HCT116 (cell line): Measurements from ENCODE around the gene PANK4. TPM values are rescaled to one million over a fixed set of nuclear protein-coding genes. Genes with fewer than 3 reads are reported as not detected.

Source experiments
- ATAC-seq: fragments of 200-7000 bp; cut with Tn5 transposase; 2 replicates; pipeline ENCODE4 v1.9.1; 2020; ENCODE audit warnings: mild to moderate bottlenecking, moderate library complexity
- BruUV-seq: library from RNA; stranded (reverse); fragments of 400-500 nt; replicated peaks from 2 replicates; lab custom pipeline; 2021; lab: Mats Ljungman, UMichigan
- CTCF ChIA-PET: fragments of 300-600 bp; sonication (Branson Sonifier 250); formaldehyde crosslinking; loops from one replicate; lab custom pipeline; 2021; ENCODE audit warnings: antibody characterized with exemption; lab: Charles Lee
- POLR2A ChIA-PET: fragments of 300-600, 350-600 bp; sonication (Branson Sonifier 250); formaldehyde crosslinking; loops from one replicate; lab custom pipeline; 2021; ENCODE audit warnings: antibody characterized with exemption; lab: Charles Lee
- RAD21 ChIA-PET, 2 experiments: fragments of 300-600 bp; sonication (Branson Sonifier 250); formaldehyde crosslinking; loops; one replicate each; lab custom pipeline; 2023; ENCODE audit warnings: low total read pairs in 2 of 2; ENCODE audit not compliant: uncharacterized antibody in 2 of 2, unreplicated experiment in 2 of 2, low non-redundant PET in 1 of 2; lab: Charles Lee
- DNase-seq: peaks from one replicate; pipeline ENCODE4 v3.0.0-alpha.2; 2010; ENCODE audit warnings: low read depth, low spot score
- H2AFZ ChIP-seq: fragments of 200-600 bp; shearing (Covaris generic), sonication (generic); 2 replicates; pipeline ENCODE4 v1.6.1; 2017; ENCODE audit warnings: low read depth, mixed run types, mixed read lengths, antibody characterized with exemption, low read length; ENCODE audit not compliant: poor library complexity, severe bottlenecking
- H3K27ac ChIP-seq: 2 replicates; pipeline ENCODE4 v1.5.1; 2012; ENCODE audit warnings: low read depth, low read length
- H3K27me3 ChIP-seq: fragments of 200-600 bp; sonication (generic); 2 replicates; pipeline ENCODE4 v1.6.1; 2016; ENCODE audit warnings: mixed run types, low read length, mixed read lengths; ENCODE audit not compliant: insufficient read depth
- H3K36me3 ChIP-seq, 2 experiments: fragments of 200-500 bp in 1 of 2; fragments of 200-600 bp in 1 of 2; sonication (Bioruptor generic) in 1 of 2; sonication (generic) in 1 of 2; 2 replicates each; pipeline versions ENCODE4 v1.5.1 to v1.6.1; 2014 to 2016; ENCODE audit warnings: low read length in 2 of 2, inconsistent platforms in 1 of 2, mixed read lengths in 1 of 2, mixed run types in 1 of 2; ENCODE audit not compliant: insufficient read depth in 2 of 2, control insufficient read depth in 1 of 2
- H3K4me1 ChIP-seq, 2 experiments: fragments of 200-600 bp in 1 of 2; sonication (generic) in 1 of 2; 2 replicates each; pipeline versions ENCODE4 v1.5.1 to v1.6.1; 2012 to 2017; ENCODE audit warnings: low read length in 2 of 2, inconsistent platforms in 1 of 2, mild to moderate bottlenecking in 1 of 2, mixed read lengths in 1 of 2, mixed run types in 1 of 2, moderate library complexity in 1 of 2; ENCODE audit not compliant: insufficient read depth in 2 of 2, control insufficient read depth in 1 of 2
- H3K4me2 ChIP-seq: fragments of 200-600 bp; sonication (generic); 2 replicates; pipeline ENCODE4 v1.6.1; 2017; ENCODE audit warnings: mixed run types, low read length, mixed read lengths
- H3K4me3 ChIP-seq, 2 experiments: fragments of 200-600 bp in 1 of 2; sonication (generic) in 1 of 2; replicated peaks in 1 of 2; 2 replicates each; pipeline ENCODE4 v1.5.1; 2011 to 2016; ENCODE audit warnings: low read length in 2 of 2, control low read depth in 1 of 2, low read depth in 1 of 2, mild to moderate bottlenecking in 1 of 2, mixed read lengths in 1 of 2, mixed run types in 1 of 2
- H3K79me2 ChIP-seq: fragments of 200-600 bp; sonication (generic); 2 replicates; pipeline ENCODE4 v1.6.1; 2017; ENCODE audit warnings: mild to moderate bottlenecking, mixed run types, low read length, moderate library complexity, mixed read lengths; ENCODE audit not compliant: insufficient read depth
- H3K9ac ChIP-seq: fragments of 200-600 bp; sonication (generic); 2 replicates; pipeline ENCODE4 v1.6.1; 2016; ENCODE audit warnings: low read length, mixed read lengths
- H3K9me2 ChIP-seq: fragments of 200-600 bp; sonication (generic), shearing (Covaris generic); 2 replicates; pipeline ENCODE4 v1.6.1; 2017; ENCODE audit warnings: mixed run types, mild to moderate bottlenecking, moderate library complexity; ENCODE audit not compliant: insufficient read depth
- H3K9me3 ChIP-seq, 2 experiments: fragments of 200-500 bp in 1 of 2; fragments of 200-600 bp in 1 of 2; sonication (Bioruptor generic) in 1 of 2; sonication (generic) in 1 of 2; 2 replicates each; pipeline ENCODE4 v1.6.1; 2014 to 2017; ENCODE audit warnings: low read length in 2 of 2, mixed read lengths in 2 of 2, inconsistent platforms in 1 of 2, low read depth in 1 of 2, mild to moderate bottlenecking in 1 of 2, mixed run types in 1 of 2, moderate library complexity in 1 of 2; ENCODE audit not compliant: control insufficient read depth in 1 of 2, insufficient read depth in 1 of 2
- H4K20me1 ChIP-seq: fragments of 200-600 bp; sonication (generic), shearing (Covaris generic); 2 replicates; pipeline ENCODE4 v1.6.1; 2017; ENCODE audit warnings: mixed run types, mild to moderate bottlenecking, moderate library complexity; ENCODE audit not compliant: insufficient read depth
- ELF1 ChIP-seq: IDR thresholded peaks from 2 replicates; pipeline ENCODE4 v1.6.1; 2012; ENCODE audit warnings: low read depth, borderline replicate concordance
- EZH2phosphoT487 ChIP-seq: fragments of 200-600 bp; IDR thresholded peaks from 2 replicates; pipeline ENCODE4 v1.6.1; 2018; ENCODE audit warnings: antibody characterized with exemption, borderline replicate concordance
- JUND ChIP-seq: IDR thresholded peaks from 2 replicates; pipeline ENCODE4 v1.6.1; 2012
- POLR2A ChIP-seq: IDR thresholded peaks from 2 replicates; pipeline ENCODE4 v1.7.0; 2011; ENCODE audit warnings: borderline replicate concordance; ENCODE audit not compliant: insufficient read depth, insufficient read length; ENCODE audit errors: extremely low read depth
- SIN3A ChIP-seq: IDR thresholded peaks from 2 replicates; pipeline ENCODE4 v1.6.1; 2012; ENCODE audit warnings: low read depth
- SP1 ChIP-seq: IDR thresholded peaks from 2 replicates; pipeline ENCODE4 v1.6.1; 2012; ENCODE audit warnings: low read depth
- SRF ChIP-seq: IDR thresholded peaks from 2 replicates; pipeline ENCODE4 v1.6.1; 2012; ENCODE audit warnings: low read depth
- TCF7L2 ChIP-seq: IDR thresholded peaks from 2 replicates; pipeline ENCODE4 v1.7.0; 2011; ENCODE audit warnings: borderline replicate concordance, inconsistent platforms; ENCODE audit not compliant: insufficient read depth, insufficient read length; ENCODE audit errors: extremely low read depth
- intact Hi-C: fragments of 100-400 bp; cut with micrococcal nuclease; formaldehyde crosslinking; loops from 2 replicates; pipeline ENCODE4 v1.10.0; 2022
- total RNA-seq: library from RNA; stranded (reverse); gene quantifications from one replicate; pipeline ENCODE4 v1.2.1, GENCODE V29; 2021; ENCODE audit not compliant: unreplicated experiment
- TF ChIP-seq, protein P1 (sequence below): IDR thresholded peaks from 2 replicates; pipeline ENCODE4 v1.6.1; 2012

Gene PANK4
- total RNA-seq, 1 experiment from 2014 or later = 38.5 TPM

DNA sequence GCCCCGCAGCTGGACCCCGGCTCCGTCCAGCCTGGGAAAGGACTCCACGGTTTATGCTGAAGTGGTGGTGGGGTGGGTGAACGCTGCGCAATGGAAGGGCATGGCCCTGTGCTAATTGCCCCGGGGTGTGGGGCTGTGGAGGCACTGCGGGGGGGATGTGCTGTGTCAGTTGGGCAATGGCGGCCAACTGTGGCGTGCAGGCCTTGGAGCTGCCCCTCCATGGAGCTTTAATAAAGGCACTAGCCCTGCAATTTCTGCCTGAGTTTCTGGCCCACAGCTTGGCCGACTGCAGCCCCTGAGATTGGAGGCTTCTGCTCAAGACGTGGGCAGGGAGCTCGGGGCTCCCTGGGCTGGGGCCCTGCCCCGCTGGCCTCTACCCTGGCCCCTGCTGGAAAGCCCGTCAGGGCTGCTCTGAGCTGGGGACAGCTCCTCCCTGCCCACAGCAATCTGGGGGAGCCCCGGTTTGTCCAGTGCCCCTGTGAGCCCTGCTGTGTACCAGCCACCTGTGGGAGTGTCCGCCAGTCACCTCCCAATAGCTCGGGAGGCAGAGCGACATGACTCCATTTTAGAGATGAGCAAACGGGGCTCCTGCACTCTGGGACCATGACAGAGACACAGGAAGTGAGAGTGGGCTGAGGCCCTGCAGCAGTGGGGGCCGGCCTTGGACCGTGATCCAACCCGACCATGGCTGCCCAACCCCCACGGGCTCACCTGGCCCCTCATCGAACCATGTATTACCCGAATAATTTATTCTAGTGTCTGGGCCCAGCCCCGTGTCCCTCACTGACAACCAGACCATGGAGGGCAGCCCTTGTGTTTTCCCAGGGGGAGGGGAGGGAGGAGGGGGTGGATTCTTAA is 21.0 kb upstream of the PANK4 start:
- H3K79me2 ChIP-seq = no peaks in the 10 kb centered on the region
- no peak; the same call in 1 of the 2 replicates for ATAC-seq
- TF ChIP-seq SP1 (no peak), SRF (no peak), JUND (no peak), EZH2phosphoT487 (no peak), POLR2A (no peak), ELF1 (no peak), TCF7L2 (no peak), SIN3A (no peak)
- TF ChIP-seq, protein P1, sequence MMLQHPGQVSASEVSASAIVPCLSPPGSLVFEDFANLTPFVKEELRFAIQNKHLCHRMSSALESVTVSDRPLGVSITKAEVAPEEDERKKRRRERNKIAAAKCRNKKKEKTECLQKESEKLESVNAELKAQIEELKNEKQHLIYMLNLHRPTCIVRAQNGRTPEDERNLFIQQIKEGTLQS = no peak
- TF ChIP-seq, all 23 proteins: peak for 0
- DNase-seq = no peak
- RAD21 ChIA-PET = interaction anchor here in 1 of 2 experiments (0.6 to 1.3 kb wide), 2 partner anchors 39 to 133 kb away, joined by 5 read pairs; no protein-coding TSS in a partner anchor
- Histone ChIP-seq H3K36me3 (no peaks in the 10 kb centered on the region), H3K27ac (peak overlapping the region; percentile 93), H3K27me3 (no peaks in the 10 kb centered on the region), H3K4me2 (peak overlapping the region; percentile 97), H3K9me2 (no peaks in the 10 kb centered on the region), H3K4me1 (peaks cover 24 to 44% of the 10 kb centered on the region in 2 experiments), H2AFZ (no peak overlapping the region), H3K4me3 (peak overlapping the region; percentile 66 to 70), H4K20me1 (no peaks in the 10 kb centered on the region), H3K9ac (peak overlapping the region; percentile 82), H3K9me3 (no peaks in the 10 kb centered on the region)
- POLR2A ChIA-PET = interaction anchor here (0.8 to 1.6 kb wide), 3 partner anchors 21 to 134 kb away, joined by 3 to 6 read pairs (median 4); partner anchors contain the start of gene PANK4
- BruUV-seq = no TSS peak
- intact Hi-C loops = loop anchor here (1.0 to 2.0 kb wide), 4 partner anchors 95 to 352 kb away; no protein-coding TSS in a partner anchor
- CTCF ChIA-PET = interaction anchor here (0.9 to 2.4 kb wide), 6 partner anchors 22 to 352 kb away, joined by 3 to 13 read pairs (median 6); partner anchors contain the start of genes FAAP20, PANK4 and PEX10
